Activated gamma-delta T cell treated with anti-CD3 and anti-CD28 coated beads, Interleukin-2, amount 50 U/mL, for 16 hours (primary cell): ENCODE results near the gene HDAC5.

Source experiments
- DNase-seq: peaks from one replicate; pipeline ENCODE4 v3.0.0-alpha.2; 2020; ENCODE audit warnings: low read depth

Gene HDAC5

GRCh38 chr17:44086364-44087311 is 36.8 kb downstream of the HDAC5 start:
- peak; percentile 26 for DNase-seq

- DNase-seq = no peak
Observed at GRCh38 chr17:44085908-44086307, 37.5 kb downstream of the HDAC5 start.

GRCh38 chr17:44084921-44085320 is 38.5 kb downstream of the HDAC5 start:
- DNase-seq = no peak

- no peak for DNase-seq
Observed at GRCh38 chr17:44084131-44084538, 39.3 kb downstream of the HDAC5 start.

GRCh38 chr17:44083250-44083849 is 40.1 kb downstream of the HDAC5 start:
- no peak for DNase-seq

- no peak for DNase-seq
Observed at GRCh38 chr17:44082256-44082927, 41.0 kb downstream of the HDAC5 start.

GRCh38 chr17:44081681-44082080 is 41.8 kb downstream of the HDAC5 start:
- DNase-seq = no peak

GRCh38 chr17:44079877-44080821 is 43.3 kb downstream of the HDAC5 start:
- DNase-seq = no peak

- DNase-seq = no peak
Observed at GRCh38 chr17:44078412-44078811, 45.0 kb downstream of the HDAC5 start.

- no peak for DNase-seq
Observed at GRCh38 chr17:44077595-44077909, 45.9 kb downstream of the HDAC5 start.

GRCh38 chr17:44076716-44077594 is 46.5 kb downstream of the HDAC5 start:
- no peak for DNase-seq

- DNase-seq = no peak
Observed at GRCh38 chr17:44075598-44076293, 47.7 kb downstream of the HDAC5 start.

- DNase-seq = no peak
Observed at GRCh38 chr17:44074911-44075285, 48.5 kb downstream of the HDAC5 start.

- DNase-seq = no peak
Observed at GRCh38 chr17:44074231-44074910, 49.1 kb downstream of the HDAC5 start.

GRCh38 chr17:44071772-44072171 is 51.7 kb downstream of the HDAC5 start:
- DNase-seq = no peak

GRCh38 chr17:44071198-44071520 is 52.3 kb downstream of the HDAC5 start:
- DNase-seq = no peak

GRCh38 chr17:44070455-44071197 is 52.8 kb downstream of the HDAC5 start, which contains the start of gene G6PC3:
G6PC3 (plus strand) TSS chr17:44070735; CDS start chr17:44070966, 231 bp downstream.
- DNase-seq = peak; percentile 59

GRCh38 chr17:44069974-44070454 is 53.4 kb downstream of the HDAC5 start:
- no peak for DNase-seq

GRCh38 chr17:44067545-44067940 is 55.9 kb downstream of the HDAC5 start:
- DNase-seq = no peak
